ENCODE results near the gene MEMO1. TPM values are rescaled to one million over a fixed set of nuclear protein-coding genes. Genes with fewer than 3 reads are reported as not detected.

Gene MEMO1
- total RNA-seq, 1 experiment from 2014 or later = 66.0 TPM

GRCh38 chr2:31950946-31951562 is 59.8 kb downstream of the MEMO1 start:
- intact Hi-C loops (cut with micrococcal nuclease; ENCODE audit: unreplicated experiment) = no loop called here
- ChIA-PET POLR2A (ENCODE audit: low non-redundant PET) (no interaction called here), CTCF (interaction anchor here (0.7 kb wide), 1 partner anchor 579 kb away, joined by 4 read pairs; no protein-coding TSS in a partner anchor)
- no peaks in the 10 kb centered on the region for H3K36me3 ChIP-seq (ENCODE audit: insufficient read depth, low read length, poor library complexity, severe bottlenecking)
- no peaks in the 10 kb centered on the region for H3K9me3 ChIP-seq (ENCODE audit: low read depth, low read length, poor library complexity, severe bottlenecking)
- no peak for TF ChIP-seq CTCF (conservative IDR thresholded peaks at IDR 0.05; ENCODE audit: low read depth, low read length)
- no peak for TF ChIP-seq EZH2 (IDR thresholded peaks at IDR 0.05; ENCODE audit: borderline replicate concordance, low read depth, low read length, poor library complexity, severe bottlenecking)
- no peak overlapping the region for H3K4me3 ChIP-seq (ENCODE audit: low read depth, low read length, poor library complexity, severe bottlenecking)
- BruUV-seq (replicated peaks) = no TSS peak
- H3K4me1 ChIP-seq (ENCODE audit: insufficient read depth, low read length, poor library complexity, severe bottlenecking) = peaks cover 3% of the 10 kb centered on the region
- no peak overlapping the region for H3K27ac ChIP-seq (ENCODE audit: low read depth, low read length, poor library complexity, severe bottlenecking)
- no peak for DNase-seq (ENCODE audit: low spot score)
- no peaks in the 10 kb centered on the region for H3K27me3 ChIP-seq (replicated peaks; ENCODE audit: insufficient read depth, low read depth, low read length, poor library complexity)

GRCh38 chr2:31947871-31948270 is 62.9 kb downstream of the MEMO1 start:
- Histone ChIP-seq H3K4me1 (ENCODE audit: insufficient read depth, low read length, poor library complexity, severe bottlenecking) (peaks cover 8% of the 10 kb centered on the region), H3K36me3 (ENCODE audit: insufficient read depth, low read length, poor library complexity, severe bottlenecking) (no peaks in the 10 kb centered on the region), H3K4me3 (ENCODE audit: low read depth, low read length, poor library complexity, severe bottlenecking) (no peak overlapping the region), H3K27ac (ENCODE audit: low read depth, low read length, poor library complexity, severe bottlenecking) (no peak overlapping the region), H3K27me3 (replicated peaks; ENCODE audit: insufficient read depth, low read depth, low read length, poor library complexity) (no peaks in the 10 kb centered on the region), H3K9me3 (ENCODE audit: low read depth, low read length, poor library complexity, severe bottlenecking) (no peaks in the 10 kb centered on the region)
- no peak for TF ChIP-seq EZH2 (IDR thresholded peaks at IDR 0.05; ENCODE audit: borderline replicate concordance, low read depth, low read length, poor library complexity, severe bottlenecking)
- no TSS peak for BruUV-seq (replicated peaks)
- CTCF ChIA-PET = no interaction called here
- intact Hi-C loops (cut with micrococcal nuclease; ENCODE audit: unreplicated experiment) = no loop called here
- DNase-seq (ENCODE audit: low spot score) = no peak
- POLR2A ChIA-PET (ENCODE audit: low non-redundant PET) = no interaction called here

DNA sequence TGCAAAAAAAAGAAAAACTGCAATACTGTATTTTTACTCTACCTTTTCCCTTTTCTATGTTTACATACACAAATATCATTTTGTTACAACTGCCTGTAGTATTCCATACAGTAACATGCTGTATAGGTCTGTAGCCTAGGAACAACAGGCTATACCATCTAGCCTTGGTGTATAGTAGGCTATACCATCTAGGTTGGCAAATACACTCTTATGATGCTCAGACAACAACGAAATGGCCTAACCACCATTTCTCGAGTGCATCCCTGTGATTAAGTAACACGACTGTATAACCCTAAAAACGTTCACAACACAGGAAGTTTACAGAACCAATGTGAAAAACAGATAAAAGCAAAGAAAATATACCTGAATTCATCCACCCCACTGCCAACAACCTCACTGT is 64.0 kb downstream of the MEMO1 start:
- H3K27ac ChIP-seq (ENCODE audit: low read depth, low read length, poor library complexity, severe bottlenecking) = no peak overlapping the region
- peaks cover 8% of the 10 kb centered on the region for H3K4me1 ChIP-seq (ENCODE audit: insufficient read depth, low read length, poor library complexity, severe bottlenecking)
- no TSS peak for BruUV-seq (replicated peaks)
- intact Hi-C loops (cut with micrococcal nuclease; ENCODE audit: unreplicated experiment) = no loop called here
- H3K27me3 ChIP-seq (replicated peaks; ENCODE audit: insufficient read depth, low read depth, low read length, poor library complexity) = no peaks in the 10 kb centered on the region
- ChIA-PET POLR2A (ENCODE audit: low non-redundant PET) (no interaction called here), CTCF (no interaction called here)
- H3K4me3 ChIP-seq (ENCODE audit: low read depth, low read length, poor library complexity, severe bottlenecking) = no peak overlapping the region
- H3K36me3 ChIP-seq (ENCODE audit: insufficient read depth, low read length, poor library complexity, severe bottlenecking) = no peaks in the 10 kb centered on the region
- TF ChIP-seq CTCF (conservative IDR thresholded peaks at IDR 0.05; ENCODE audit: low read depth, low read length) (no peak), EZH2 (IDR thresholded peaks at IDR 0.05; ENCODE audit: borderline replicate concordance, low read depth, low read length, poor library complexity, severe bottlenecking) (no peak)
- no peaks in the 10 kb centered on the region for H3K9me3 ChIP-seq (ENCODE audit: low read depth, low read length, poor library complexity, severe bottlenecking)
- DNase-seq (ENCODE audit: low spot score) = no peak

- peak; percentile 30 for DNase-seq (ENCODE audit: low spot score)
- peaks cover 8% of the 10 kb centered on the region for H3K4me1 ChIP-seq (ENCODE audit: insufficient read depth, low read length, poor library complexity, severe bottlenecking)
- H3K27ac ChIP-seq (ENCODE audit: low read depth, low read length, poor library complexity, severe bottlenecking) = no peak overlapping the region
- no peaks in the 10 kb centered on the region for H3K36me3 ChIP-seq (ENCODE audit: insufficient read depth, low read length, poor library complexity, severe bottlenecking)
- BruUV-seq (replicated peaks) = no TSS peak
- ChIA-PET POLR2A (ENCODE audit: low non-redundant PET) (no interaction called here), CTCF (no interaction called here)
- no peak overlapping the region for H3K4me3 ChIP-seq (ENCODE audit: low read depth, low read length, poor library complexity, severe bottlenecking)
- intact Hi-C loops (cut with micrococcal nuclease; ENCODE audit: unreplicated experiment) = no loop called here
- no peak for TF ChIP-seq EZH2 (IDR thresholded peaks at IDR 0.05; ENCODE audit: borderline replicate concordance, low read depth, low read length, poor library complexity, severe bottlenecking)
- TF ChIP-seq CTCF (conservative IDR thresholded peaks at IDR 0.05; ENCODE audit: low read depth, low read length) = no peak
- H3K9me3 ChIP-seq (ENCODE audit: low read depth, low read length, poor library complexity, severe bottlenecking) = no peaks in the 10 kb centered on the region
- no peaks in the 10 kb centered on the region for H3K27me3 ChIP-seq (replicated peaks; ENCODE audit: insufficient read depth, low read depth, low read length, poor library complexity)
Measured at GRCh38 chr2:31945572-31945935, 65.3 kb downstream of the MEMO1 start.
